ENCODE data around the gene RBAK.
"Not testable (repeated sequence)": the region's sequence is repeated elsewhere in the genome, so short reads cannot be mapped to it uniquely, and the experiment has no call there.

Gene RBAK

GRCh38 chr7:5053175-5053574 is 7.5 kb downstream of the RBAK start:
- ChIA-PET POLR2A (no interaction called here), CTCF (no interaction called here)
- no peak for TF ChIP-seq CTCF (IDR thresholded peaks at IDR 0.05; ENCODE audit: control extremely low read depth, extremely low read depth, low read depth, missing control alignments)
- DNase-seq (ENCODE audit: extremely low spot score): no peak

- POLR2A ChIA-PET: no interaction called here
- DNase-seq (ENCODE audit: extremely low spot score): no peak
- CTCF ChIA-PET: no interaction called here
- TF ChIP-seq CTCF (IDR thresholded peaks at IDR 0.05; ENCODE audit: control extremely low read depth, extremely low read depth, low read depth, missing control alignments): no peak
Measured at GRCh38 chr7:5063698-5064097, 18.0 kb downstream of the RBAK start.

- ChIA-PET POLR2A (no interaction called here), CTCF (no interaction called here)
- no peak for TF ChIP-seq CTCF (IDR thresholded peaks at IDR 0.05; ENCODE audit: control extremely low read depth, extremely low read depth, low read depth, missing control alignments)
Measured at GRCh38 chr7:5064391-5065106, 18.9 kb downstream of the RBAK start.

GRCh38 chr7:5065107-5065407 is 19.4 kb downstream of the RBAK start:
- no peak for DNase-seq (ENCODE audit: extremely low spot score)
- no peak for TF ChIP-seq CTCF (IDR thresholded peaks at IDR 0.05; ENCODE audit: control extremely low read depth, extremely low read depth, low read depth, missing control alignments)
- ChIA-PET POLR2A (no interaction called here), CTCF (no interaction called here)

More at GRCh38 chr7:5064391-5065106, 18.9 kb downstream of the RBAK start:
- DNase-seq (ENCODE audit: extremely low spot score): no peak

- no peak for TF ChIP-seq CTCF (IDR thresholded peaks at IDR 0.05; ENCODE audit: control extremely low read depth, extremely low read depth, low read depth, missing control alignments)
- POLR2A ChIA-PET: no interaction called here
- no peak for DNase-seq (ENCODE audit: extremely low spot score)
- CTCF ChIA-PET: interaction anchor here (1.6 to 1.7 kb wide), 2 partner anchors 13 to 95 kb away, joined by 5 read pairs; no protein-coding TSS in a partner anchor
Measured at GRCh38 chr7:5068521-5068920, 22.9 kb downstream of the RBAK start.

- TF ChIP-seq CTCF (IDR thresholded peaks at IDR 0.05; ENCODE audit: control extremely low read depth, extremely low read depth, low read depth, missing control alignments): no peak
- ChIA-PET CTCF (interaction anchor here (1.6 to 2.4 kb wide), 2 partner anchors 14 to 96 kb away, joined by 5 to 8 read pairs; no protein-coding TSS in a partner anchor), POLR2A (no interaction called here)
- DNase-seq (ENCODE audit: extremely low spot score): no peak
Measured at GRCh38 chr7:5070206-5070605, 24.5 kb downstream of the RBAK start.

GRCh38 chr7:5075187-5075586 is 29.5 kb downstream of the RBAK start:
- POLR2A ChIA-PET: not testable (repeated sequence)
- CTCF ChIA-PET: interaction anchor here (0.9 to 2.1 kb wide), 3 partner anchors 11 to 101 kb away, joined by 3 to 6 read pairs (median 4); no protein-coding TSS in a partner anchor

More at GRCh38 chr7:5075187-5075586, 29.5 kb downstream of the RBAK start:
- not testable (repeated sequence) for DNase-seq (ENCODE audit: extremely low spot score)
